NT2/D1 (cell line): ENCODE results near the gene KIF4A.
"Not testable (repeated sequence)": the region's sequence is repeated elsewhere in the genome, so short reads cannot be mapped to it uniquely, and the experiment has no call there.

ENCODE experiments used
- DNase-seq: peaks from one replicate; pipeline ENCODE4 v3.0.0-alpha.2; 2011; ENCODE audit warnings: low read depth, low spot score
- H3K27me3 ChIP-seq: 2 replicates; pipeline ENCODE4 v1.6.0; 2011; ENCODE audit warnings: mild to moderate bottlenecking; ENCODE audit not compliant: insufficient read length, insufficient read depth
- H3K36me3 ChIP-seq: 2 replicates; pipeline ENCODE4 v1.6.1; 2011; ENCODE audit warnings: mild to moderate bottlenecking, low read length, mixed read lengths; ENCODE audit not compliant: insufficient read depth, insufficient read length
- H3K4me1 ChIP-seq: 2 replicates; pipeline ENCODE4 v1.5.1; 2011; ENCODE audit not compliant: insufficient read depth, insufficient read length
- H3K4me3 ChIP-seq: 2 replicates; pipeline ENCODE4 v1.5.1; 2011; ENCODE audit warnings: low read depth; ENCODE audit not compliant: insufficient read length
- H3K9ac ChIP-seq: 2 replicates; pipeline ENCODE4 v1.6.0; 2011; ENCODE audit warnings: low read depth; ENCODE audit not compliant: insufficient read length
- H3K9me3 ChIP-seq: 2 replicates; pipeline ENCODE4 v1.5.1; 2011; ENCODE audit warnings: mild to moderate bottlenecking, low read length; ENCODE audit not compliant: insufficient read depth
- SUZ12 ChIP-seq: IDR thresholded peaks from 2 replicates; pipeline ENCODE4 v1.6.1; 2011; ENCODE audit not compliant: insufficient read length, insufficient read depth; ENCODE audit errors: extremely low read depth
- YY1 ChIP-seq: IDR thresholded peaks from 2 replicates; pipeline ENCODE4 v1.6.1; 2011; ENCODE audit not compliant: insufficient read length, insufficient read depth
- ZNF274 ChIP-seq: IDR thresholded peaks from 2 replicates; pipeline ENCODE4 v1.6.1; 2011; ENCODE audit warnings: mild to moderate bottlenecking, low read depth, low read length

KIF4A gene

GRCh38 chrX:70262952-70263567, 26.8 kb upstream of the KIF4A start:
- Histone ChIP-seq H3K9ac (peak overlapping the region; percentile 25), H3K27me3 (no peaks in the 10 kb centered on the region), H3K36me3 (no peaks in the 10 kb centered on the region), H3K9me3 (no peaks in the 10 kb centered on the region), H3K4me1 (no peaks in the 10 kb centered on the region), H3K4me3 (no peak overlapping the region)
- DNase-seq = peak; percentile 57
- TF ChIP-seq ZNF274 = no peak
- TF ChIP-seq SUZ12 = no peak
- no peak for TF ChIP-seq YY1

DNA sequence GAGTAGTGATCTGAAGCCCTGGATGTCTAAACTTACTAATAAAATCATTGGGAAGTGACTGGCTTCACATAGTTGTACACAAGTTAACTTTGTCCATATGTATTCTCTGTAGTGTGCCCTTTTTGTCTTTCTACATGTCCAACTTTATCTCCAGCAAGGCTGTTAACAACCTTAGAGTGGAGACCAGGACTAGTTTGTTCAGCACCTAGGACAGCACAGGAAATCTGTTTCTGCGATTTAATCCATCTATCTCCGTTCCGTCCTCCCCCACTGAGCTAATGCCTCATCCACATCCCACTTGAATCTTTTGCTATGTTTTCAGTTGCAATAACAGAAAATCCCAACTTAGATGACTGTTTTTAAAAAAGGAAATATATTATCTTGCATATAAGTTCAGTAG, 25.1 kb upstream of the KIF4A start:
- H3K9me3 ChIP-seq = no peaks in the 10 kb centered on the region
- DNase-seq = no peak
- no peak overlapping the region for H3K4me3 ChIP-seq
- H3K36me3 ChIP-seq = no peaks in the 10 kb centered on the region
- TF ChIP-seq YY1 (no peak), ZNF274 (no peak), SUZ12 (no peak)
- no peaks in the 10 kb centered on the region for H3K4me1 ChIP-seq
- no peak overlapping the region for H3K9ac ChIP-seq
- no peaks in the 10 kb centered on the region for H3K27me3 ChIP-seq

- no peak for DNase-seq
- no peaks in the 10 kb centered on the region for H3K4me1 ChIP-seq
- H3K4me3 ChIP-seq = no peak within 1 kb of the TSS
- no peak within 1 kb of the TSS for H3K9ac ChIP-seq
- no peaks in the 10 kb centered on the region for H3K36me3 ChIP-seq
- no peaks in the 10 kb centered on the region for H3K27me3 ChIP-seq
- no peaks in the 10 kb centered on the region for H3K9me3 ChIP-seq
- TF ChIP-seq ZNF274 = no peak
- TF ChIP-seq YY1 = no peak
- TF ChIP-seq SUZ12 = no peak
These were observed 21.9 kb upstream of the KIF4A start, which contains the start of gene ARR3 for GRCh38 chrX:70268034-70268433. TSS of gene ARR3 (plus strand) at chrX:70268334. CDS start at chrX:70269386, 1,052 bp downstream.

GRCh38 chrX:70274029-70274428, 15.9 kb upstream of the KIF4A start:
- not testable (repeated sequence) for H3K4me3 ChIP-seq, H3K4me1 ChIP-seq, H3K9ac ChIP-seq, H3K9me3 ChIP-seq, DNase-seq, H3K36me3 ChIP-seq, H3K27me3 ChIP-seq

DNA sequence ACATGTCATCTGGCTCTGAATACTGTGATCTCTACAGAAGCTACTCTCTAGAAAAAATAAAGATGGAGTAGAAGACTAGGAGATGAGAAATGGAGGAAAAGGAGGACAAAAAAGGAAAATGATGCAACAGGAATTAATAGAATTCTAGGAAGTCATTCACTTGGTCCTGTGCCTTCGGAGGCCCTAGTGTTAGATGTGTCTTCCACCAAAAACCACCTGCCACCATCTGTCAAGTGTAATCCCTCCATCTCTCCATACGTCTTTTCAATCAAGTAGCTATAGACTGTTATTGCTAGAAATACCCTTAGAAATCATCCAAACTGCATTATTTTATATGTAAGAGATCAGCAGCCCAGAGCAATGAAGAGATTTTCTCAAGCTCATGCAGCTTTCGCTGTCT, 10.8 kb upstream of the KIF4A start:
- TF ChIP-seq YY1 (no peak), ZNF274 (no peak), SUZ12 (no peak)
- Histone ChIP-seq H3K9me3 (no peaks in the 10 kb centered on the region), H3K4me1 (no peaks in the 10 kb centered on the region), H3K27me3 (no peaks in the 10 kb centered on the region), H3K4me3 (no peak overlapping the region), H3K36me3 (peaks cover 14% of the 10 kb centered on the region), H3K9ac (no peak overlapping the region)
- DNase-seq = no peak

- TF ChIP-seq YY1 = no peak
- TF ChIP-seq SUZ12 = no peak
- no peak for TF ChIP-seq ZNF274
- H3K9me3 ChIP-seq = no peaks in the 10 kb centered on the region
- H3K27me3 ChIP-seq = no peaks in the 10 kb centered on the region
- no peak for DNase-seq
- H3K4me3 ChIP-seq = no peak overlapping the region
- H3K4me1 ChIP-seq = no peaks in the 10 kb centered on the region
- H3K36me3 ChIP-seq = peaks cover 24% of the 10 kb centered on the region
- no peak overlapping the region for H3K9ac ChIP-seq
These were observed 9.3 kb upstream of the KIF4A start for GRCh38 chrX:70280573-70280972.

DNA sequence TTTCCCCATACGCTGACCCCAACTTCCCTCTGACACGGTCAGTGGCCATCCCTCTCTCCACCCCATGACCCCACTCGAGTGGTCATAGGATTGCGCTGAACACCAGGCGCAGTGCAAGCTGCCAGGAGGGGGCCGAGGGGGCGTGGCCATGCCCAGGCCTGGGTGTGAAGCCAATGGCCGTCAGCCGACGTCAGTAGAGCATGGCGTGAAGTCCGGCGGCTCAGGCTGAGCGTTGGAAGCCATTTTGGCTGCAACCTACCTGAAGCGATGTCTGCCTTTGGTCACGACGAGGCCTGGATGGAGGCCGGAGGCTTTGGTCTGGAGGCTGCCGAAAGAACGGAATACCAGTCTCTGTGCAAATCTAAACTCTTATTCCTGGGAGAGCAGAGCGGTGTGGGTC, 8.0 kb upstream of the KIF4A start, which contains the start of gene RAB41:
RAB41 (plus strand) TSS at position 222 of the 400 bp plus-strand sequence; CDS start at position 268, 46 bp downstream.
- Histone ChIP-seq H3K36me3 (peaks cover 38% of the 10 kb centered on the region), H3K27me3 (no peaks in the 10 kb centered on the region), H3K4me1 (no peaks in the 10 kb centered on the region), H3K9me3 (no peaks in the 10 kb centered on the region), H3K4me3 (no peak within 1 kb of the TSS), H3K9ac (no peak within 1 kb of the TSS)
- TF ChIP-seq ZNF274 = no peak
- no peak for TF ChIP-seq YY1
- TF ChIP-seq SUZ12 = no peak
- no peak for DNase-seq

DNA sequence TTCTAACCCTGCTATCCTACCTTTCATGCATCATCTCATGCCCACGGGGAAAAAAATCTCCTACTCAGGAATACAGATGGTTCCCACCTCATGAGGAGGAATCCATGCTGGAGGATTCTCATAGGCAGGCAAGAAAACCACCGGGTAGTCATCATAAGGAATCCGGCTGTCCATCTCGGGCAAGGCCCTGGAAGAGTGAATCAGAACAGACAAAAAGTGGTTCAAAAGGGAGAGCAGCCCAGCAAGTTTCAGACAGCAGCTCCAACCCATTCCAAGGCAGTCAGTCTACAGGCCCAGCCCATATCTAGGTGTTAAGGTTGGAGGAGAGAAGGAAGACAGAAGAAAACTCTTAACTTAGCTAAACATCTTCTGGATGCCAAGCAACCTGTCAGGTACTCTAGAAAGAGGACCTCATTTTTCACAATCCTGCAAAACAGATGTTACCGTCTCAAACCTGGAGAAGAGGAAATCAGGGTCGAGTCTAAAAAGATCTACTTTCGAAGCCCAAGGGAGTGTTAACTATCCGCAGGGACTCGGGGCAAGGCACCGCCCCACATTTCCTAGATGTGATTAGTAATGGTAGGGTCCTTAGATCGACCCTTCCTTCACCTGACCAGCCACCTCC, 624 bp upstream of the KIF4A start:
- H3K9ac ChIP-seq = peak overlapping the region; percentile 94
- peak overlapping the region; percentile 83 for H3K4me3 ChIP-seq
- H3K4me1 ChIP-seq = no peaks in the 10 kb centered on the region
- H3K36me3 ChIP-seq = peaks cover 57% of the 10 kb centered on the region
- H3K27me3 ChIP-seq = no peaks in the 10 kb centered on the region
- no peak for DNase-seq
- TF ChIP-seq SUZ12 = no peak
- TF ChIP-seq YY1 = no peak
- no peak for TF ChIP-seq ZNF274
- no peaks in the 10 kb centered on the region for H3K9me3 ChIP-seq
